Camera-type eye (tissue), 1 donor: Measurements from ENCODE around the gene MASP1. TPM values are rescaled to one million over a fixed set of nuclear protein-coding genes. Genes with fewer than 3 reads are reported as not detected.

ENCODE experiments used
- total RNA-seq: library from RNA; depleted of rRNA; stranded (reverse); fragments of >200 nt; gene quantifications from one replicate; pipeline ENCODE4 v1.2.3, GENCODE V29; 2014

The MASP1 gene
- 5.6 TPM for total RNA-seq

GRCh38 chr3:187291512-187292132 is at the start of gene MASP1:
Gene MASP1 (minus strand): TSS chr3:187291737. CDS start chr3:187291632, 105 bp downstream.

GRCh38 chr3:187197335-187197649 is 94.2 kb downstream of the MASP1 start, which contains the start of gene RTP1:
Gene RTP1 (plus strand): TSS chr3:187197486. CDS start chr3:187197516, 30 bp downstream.

Other genes with a start within 250 kb of the MASP1 start
- gene RPL39L, start 152.2 kb downstream of the MASP1 start, total RNA-seq = 7.1 TPM
- not detected for gene RTP1, start 94.3 kb downstream of the MASP1 start, total RNA-seq
- gene RTP4, start 76.6 kb upstream of the MASP1 start, total RNA-seq = 0.38 TPM